GM19043 (cell line): Measurements from ENCODE around the gene HEATR5B.
"Not testable (repeated sequence)": the region's sequence is repeated elsewhere in the genome, so short reads cannot be mapped to it uniquely, and the experiment has no call there.

ENCODE experiments used
- ATAC-seq: cut with Tn5 transposase; IDR thresholded peaks from one replicate; pipeline ENCODE4 v1.9.1; 2021; ENCODE audit warnings: low read depth; ENCODE audit not compliant: unreplicated experiment

HEATR5B gene

DNA sequence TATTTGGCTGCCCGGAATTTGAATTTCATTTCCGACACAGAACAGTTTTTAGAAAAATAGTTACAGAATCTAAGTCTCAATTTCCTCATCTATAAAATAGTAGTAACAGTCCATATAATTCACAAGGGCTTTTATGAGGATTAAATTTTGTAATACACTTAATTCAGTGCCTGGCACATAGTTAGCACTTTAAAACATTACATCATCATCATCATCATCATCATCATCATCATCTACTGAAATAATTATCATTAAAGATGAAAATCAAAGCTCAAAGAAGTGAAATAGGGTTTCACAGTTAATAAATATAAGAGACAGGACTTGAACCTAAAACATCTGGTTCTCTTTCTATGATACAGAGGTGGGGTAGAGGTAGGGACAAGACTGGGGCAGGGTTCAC, 13.2 kb downstream of the HEATR5B start:
- no peak for ATAC-seq

DNA sequence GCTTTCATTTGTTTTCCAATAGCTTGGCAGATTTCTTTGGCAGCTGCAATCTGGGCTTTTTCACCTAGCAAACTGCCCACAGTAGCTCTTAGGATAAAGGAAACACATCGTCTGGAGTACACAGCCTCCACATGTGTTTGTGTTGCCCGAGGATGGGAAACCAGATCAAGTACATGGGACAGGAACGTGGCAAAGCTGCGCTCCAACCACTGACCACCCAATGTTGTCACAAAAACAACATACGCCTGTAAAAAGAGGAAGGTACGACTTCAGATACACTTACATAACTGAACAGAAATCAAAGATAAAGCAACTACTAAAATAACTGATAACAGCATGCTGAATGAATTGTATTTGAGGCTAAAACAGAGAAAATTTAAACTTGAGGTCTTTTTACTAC, 15.5 kb downstream of the HEATR5B start:
- no peak for ATAC-seq

DNA sequence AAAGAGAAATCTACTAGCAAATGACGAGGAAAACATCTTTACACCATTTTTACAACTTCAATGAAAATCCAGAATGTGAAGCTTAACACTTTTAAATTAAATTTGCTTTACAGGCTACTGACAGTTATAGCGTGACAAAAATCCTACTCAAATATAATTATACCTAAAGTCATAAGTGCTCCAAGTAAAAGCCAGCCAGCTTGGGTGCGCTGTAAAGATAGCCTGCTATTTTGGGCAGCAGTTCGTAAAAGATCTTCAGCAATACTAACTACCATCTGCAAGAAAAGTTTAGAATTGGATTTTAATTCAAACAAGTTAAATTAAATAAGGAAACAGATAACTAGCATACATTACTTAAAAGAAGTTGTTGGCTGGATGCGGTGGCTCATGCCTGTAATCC, 22.4 kb downstream of the HEATR5B start:
- ATAC-seq, result no peak

- ATAC-seq, result no peak
These were observed 23.0 kb downstream of the HEATR5B start for GRCh38 chr2:37061013-37061711.

- ATAC-seq, result no peak
These were observed 23.7 kb downstream of the HEATR5B start for GRCh38 chr2:37060446-37060845.

DNA sequence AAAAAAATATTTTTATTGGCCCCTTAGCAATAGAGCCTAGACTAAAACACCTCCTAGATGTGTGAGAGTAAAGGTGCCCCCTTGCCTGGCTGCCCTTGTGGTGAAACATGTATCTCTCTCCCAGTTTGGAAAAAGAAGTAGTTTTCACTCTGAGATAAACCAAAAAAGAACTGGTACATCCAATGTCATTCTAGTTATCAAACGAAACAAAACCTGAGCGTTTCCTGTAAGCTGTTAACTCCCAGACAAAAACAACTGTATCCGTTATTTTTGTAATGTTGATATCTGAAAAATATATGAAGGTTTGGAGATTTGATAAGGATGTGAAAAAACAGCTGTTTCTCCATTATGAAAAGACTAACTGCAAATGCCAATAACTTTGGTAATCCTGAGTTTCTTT, 24.3 kb downstream of the HEATR5B start:
- ATAC-seq, result no peak

DNA sequence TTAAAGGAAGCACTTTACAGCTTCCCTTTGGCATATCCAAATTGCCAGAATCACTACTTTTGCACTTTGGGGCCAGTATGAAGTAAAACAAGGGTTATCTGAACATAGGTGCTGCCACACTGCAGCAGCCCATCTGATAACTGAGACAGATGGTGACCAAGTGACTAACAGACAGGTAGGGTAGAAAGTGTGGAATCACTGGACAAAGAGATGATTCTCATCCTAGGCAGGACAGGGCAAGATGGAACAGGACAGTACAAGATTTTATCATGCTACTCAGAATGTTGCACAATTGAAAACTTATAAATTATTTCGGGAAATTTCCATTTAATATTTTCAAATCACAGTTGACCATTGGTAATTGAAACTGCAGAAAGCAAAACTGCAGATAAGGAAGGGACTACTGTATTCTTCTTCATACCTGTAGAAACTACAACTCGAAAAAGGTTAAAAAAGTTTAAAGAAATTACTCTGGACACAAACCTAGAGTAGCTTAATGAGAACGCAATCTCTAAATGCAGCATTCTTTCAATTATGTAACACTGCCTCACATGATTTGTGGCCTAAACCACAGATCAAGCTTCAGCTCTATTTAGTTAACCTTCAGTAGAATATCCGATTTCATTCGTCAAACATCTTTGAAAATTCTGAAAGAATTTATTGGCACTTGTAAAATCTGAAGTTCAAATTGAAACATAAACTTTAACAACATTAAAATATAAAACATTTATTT, 31.4 kb downstream of the HEATR5B start:
- ATAC-seq, result no peak

DNA sequence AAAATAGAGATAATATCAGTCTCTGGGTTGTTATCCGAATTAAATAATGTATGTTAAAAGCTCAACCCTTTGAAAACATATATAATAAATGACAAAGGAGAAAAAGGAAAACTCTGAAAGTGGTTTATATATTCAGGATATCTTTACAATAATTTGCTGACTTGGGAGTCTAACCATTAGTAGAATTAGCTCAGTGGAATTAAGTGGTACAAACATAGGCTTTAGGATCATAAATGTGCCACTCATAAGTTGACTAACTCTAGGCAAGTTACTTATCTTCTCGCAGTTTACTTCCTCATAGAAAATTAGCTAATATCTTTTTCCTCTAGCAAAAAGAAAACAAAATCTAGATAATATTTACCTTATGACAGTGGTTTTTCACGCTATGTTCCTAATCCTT, 44.6 kb downstream of the HEATR5B start:
- no peak for ATAC-seq

GRCh38 chr2:37037771-37038170, 46.4 kb downstream of the HEATR5B start:
- no peak for ATAC-seq

DNA sequence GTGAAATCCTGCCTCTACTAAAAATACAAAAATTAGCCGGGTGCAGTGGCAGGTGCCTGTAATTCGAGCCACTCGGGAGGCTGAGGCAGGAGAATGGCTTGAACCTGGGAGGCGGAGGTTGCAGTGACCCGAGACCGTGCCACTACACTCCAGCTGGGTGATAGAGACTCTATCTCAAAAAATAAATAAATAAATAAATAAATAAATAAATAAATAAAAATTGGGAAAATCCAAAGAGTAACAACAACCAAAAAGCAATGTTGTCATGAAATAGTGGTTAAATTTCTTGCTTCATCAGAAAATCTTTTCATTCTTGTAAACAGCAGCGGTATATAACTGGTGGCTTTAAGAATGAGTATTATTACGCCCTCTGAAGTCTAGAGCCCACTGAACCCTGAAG, 54.4 kb downstream of the HEATR5B start:
- no peak for ATAC-seq

DNA sequence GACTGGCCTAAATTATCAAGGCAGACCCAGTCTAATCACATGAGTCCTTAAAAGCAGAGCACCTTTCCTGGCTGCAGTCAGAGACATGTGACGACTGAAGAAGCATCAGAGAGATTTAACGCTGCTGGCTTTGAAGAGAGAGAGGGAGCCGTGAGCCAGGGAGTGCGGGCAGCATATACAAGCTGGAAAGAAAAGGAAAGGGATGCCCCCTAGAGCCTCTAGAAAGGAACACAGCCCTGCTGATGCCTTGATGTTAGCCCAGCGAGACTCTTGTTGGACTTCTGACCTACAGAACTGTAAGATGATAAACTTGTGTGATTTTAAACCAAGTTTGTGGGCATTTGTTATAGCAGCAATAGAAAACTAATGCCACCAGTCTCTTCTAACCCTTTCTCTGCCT, 58.1 kb downstream of the HEATR5B start:
- no peak for ATAC-seq

- ATAC-seq, result no peak
These were observed 63.0 kb downstream of the HEATR5B start for GRCh38 chr2:37020887-37021796.

DNA sequence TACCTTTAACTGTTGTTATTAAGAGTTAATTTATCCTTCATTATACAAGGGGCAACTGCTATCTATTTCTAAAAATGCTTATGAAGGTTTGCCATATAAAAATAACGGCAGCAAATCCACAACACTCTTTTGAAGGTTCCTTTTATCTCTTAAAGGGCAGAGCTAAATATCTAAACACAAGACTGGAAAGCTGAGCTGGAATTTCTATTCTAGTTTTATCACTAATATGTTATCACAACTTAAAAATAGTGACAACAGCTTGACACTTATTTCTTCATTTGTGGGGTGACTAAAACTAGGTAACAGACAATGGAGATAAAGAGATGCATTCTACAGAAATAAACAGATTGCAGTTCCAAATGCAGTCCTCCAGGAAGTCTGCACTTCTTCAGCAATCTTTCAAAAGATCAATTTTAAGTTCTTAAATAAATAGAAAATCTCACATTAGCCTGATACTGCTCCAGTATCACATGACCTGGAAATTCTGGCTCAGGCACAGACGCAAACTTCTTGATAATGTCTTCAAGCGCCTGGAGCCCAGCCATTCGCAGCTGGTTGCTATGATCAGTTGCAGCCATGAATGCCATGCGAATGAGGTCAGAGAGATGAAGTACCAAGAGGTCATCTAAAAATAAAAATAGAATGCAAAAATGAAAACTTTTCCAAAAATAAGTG, 63.8 kb downstream of the HEATR5B start:
- ATAC-seq, result no peak

DNA sequence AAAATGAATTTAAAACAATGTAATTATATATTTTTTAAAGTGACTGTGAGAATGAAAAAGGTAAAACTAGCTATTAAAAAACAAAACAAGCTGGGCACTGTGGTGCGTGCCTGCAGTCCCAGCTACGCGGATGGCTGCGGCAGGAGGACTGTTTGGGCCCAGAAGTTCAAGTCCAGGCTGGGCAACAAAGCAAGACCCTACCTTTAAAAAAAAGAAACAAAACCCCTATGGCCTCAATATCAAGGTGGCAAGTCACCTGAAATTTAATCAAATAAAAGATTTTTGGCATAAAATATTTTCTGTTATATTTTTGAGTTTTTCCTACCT, 70.9 kb downstream of the HEATR5B start:
- ATAC-seq, result peak; percentile 6

DNA sequence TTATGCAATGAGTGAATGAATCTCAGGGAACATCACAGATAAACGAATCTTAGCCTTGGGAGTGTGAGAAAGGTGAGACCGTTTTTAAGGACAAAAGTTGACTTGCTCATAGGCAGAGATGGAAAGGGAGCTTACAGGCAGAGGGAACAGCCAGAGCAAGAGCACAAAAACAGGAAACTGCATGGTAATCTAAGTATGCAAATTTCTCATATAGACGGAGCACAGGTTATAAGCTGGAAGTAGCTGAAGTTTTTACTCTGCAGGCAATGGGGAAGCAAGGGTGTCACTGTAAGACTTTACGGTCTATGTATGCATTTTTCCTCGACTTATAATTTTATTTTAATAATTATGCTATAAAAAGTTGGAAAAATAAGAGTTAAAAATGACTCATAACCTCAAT, 73.0 kb downstream of the HEATR5B start:
- ATAC-seq, result peak; percentile 45

DNA sequence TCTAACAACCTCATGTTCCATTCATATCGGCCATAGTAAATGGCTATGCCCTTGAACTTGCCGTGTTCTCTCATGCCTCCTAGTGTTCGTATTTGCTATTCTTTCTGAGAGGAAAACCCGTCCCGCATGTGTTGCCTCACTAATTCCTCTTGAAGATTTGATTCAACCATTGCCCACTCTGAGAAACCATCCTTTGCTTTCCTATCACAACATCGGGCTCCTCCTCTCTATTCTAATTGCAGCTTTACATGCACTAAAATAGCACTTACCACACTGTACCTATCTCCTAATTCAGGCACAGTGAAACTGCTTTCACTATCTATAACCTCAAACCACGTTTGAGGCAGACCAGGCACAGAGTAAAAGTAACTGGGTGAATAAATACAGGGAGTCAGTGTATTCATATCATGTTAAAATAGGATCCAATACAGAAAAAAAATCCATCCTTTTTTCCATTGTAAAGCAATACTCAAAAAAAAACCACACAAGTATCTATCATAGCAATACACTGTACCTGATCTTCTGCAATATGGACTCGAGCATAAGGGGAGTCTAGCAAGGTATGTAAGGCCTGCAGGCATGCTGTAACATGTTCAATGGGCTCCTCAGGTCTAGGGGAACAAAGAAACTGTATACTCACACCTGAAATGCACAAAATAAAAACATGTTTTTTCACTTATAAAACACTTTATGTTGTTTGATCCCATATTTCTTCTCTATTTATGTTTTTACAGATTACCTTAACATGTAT, 78.9 kb downstream of the HEATR5B start:
- ATAC-seq, result peak; percentile 99

DNA sequence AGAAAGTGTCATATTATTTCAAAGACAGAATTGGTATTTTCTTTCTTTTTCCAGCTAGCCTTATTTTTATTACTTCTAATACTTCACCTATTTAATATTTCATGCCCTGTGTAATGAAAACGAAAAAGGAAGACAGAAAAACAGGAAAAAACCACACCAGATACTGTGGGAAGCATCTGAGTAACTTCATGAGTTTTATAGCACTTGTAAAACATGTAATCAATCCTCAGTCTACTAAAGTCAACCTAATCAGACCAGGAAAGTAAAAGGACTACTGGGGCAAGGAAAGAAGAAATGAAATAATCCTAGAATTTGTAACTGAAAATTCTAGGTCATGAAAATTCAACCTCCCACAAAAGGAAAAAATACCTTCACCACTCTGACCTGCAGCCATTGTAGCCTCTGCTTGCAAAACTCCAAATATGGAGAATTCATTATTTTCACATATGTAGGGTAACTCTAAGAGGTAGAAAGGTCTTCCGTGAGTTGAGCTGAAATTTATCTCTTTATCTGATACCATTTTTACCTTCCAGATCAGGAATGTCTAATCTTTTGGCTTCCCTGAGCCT, 83.1 kb downstream of the HEATR5B start:
- ATAC-seq, result no peak

DNA sequence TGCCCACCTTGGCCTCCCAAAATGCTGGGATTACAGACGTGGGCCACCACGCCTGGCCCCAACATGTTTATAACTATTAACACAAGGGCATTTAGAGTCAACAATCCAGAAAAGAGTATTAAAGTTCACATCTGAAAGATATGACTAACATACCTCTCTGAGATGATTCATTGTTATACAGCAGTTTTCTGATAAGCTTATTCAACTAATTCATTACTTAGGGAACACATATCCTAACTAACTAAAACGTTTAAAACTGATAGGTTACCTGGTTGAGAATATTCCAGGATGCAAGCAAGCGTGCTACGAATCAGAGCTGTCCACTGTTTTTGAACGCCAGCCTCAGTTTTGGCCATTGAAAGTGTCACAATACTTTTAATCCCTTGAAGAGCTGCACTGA, 83.9 kb downstream of the HEATR5B start:
- no peak for ATAC-seq

DNA sequence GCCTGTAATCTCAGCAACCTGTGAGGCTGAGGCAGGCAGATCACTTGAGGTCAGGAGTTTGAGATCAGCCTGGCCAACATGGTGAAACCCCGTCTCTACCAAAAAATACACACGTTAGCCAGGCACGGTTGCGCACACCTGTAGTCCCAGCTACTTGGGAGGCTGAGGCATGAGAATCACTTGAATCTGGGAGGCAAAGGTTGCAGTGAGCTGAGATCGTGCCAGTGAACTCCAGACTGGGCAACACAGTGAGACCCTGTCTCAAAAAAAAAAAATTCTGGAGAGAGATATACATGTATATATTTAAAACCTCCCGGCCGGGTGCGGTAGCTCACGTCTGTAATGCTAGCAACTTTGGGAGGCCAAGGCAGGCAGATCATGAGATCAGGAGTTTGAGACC, 84.8 kb downstream of the HEATR5B start:
- ATAC-seq, result not testable (repeated sequence)
